A549 treated with RU486 at 1 μM for 4 hours (cell line): ENCODE results near the gene MRPL23. TPM values are rescaled to one million over a fixed set of nuclear protein-coding genes. Genes with fewer than 3 reads are reported as not detected.

Experiments
- total RNA-seq: library from RNA; stranded (reverse); fragments of 200-300 nt; extraction: Qiagen RNA extraction; gene quantifications from 5 replicates; pipeline ENCODE4 v1.2.3, GENCODE V29; 2022; ENCODE audit warnings: low read depth

MRPL23 gene
- 137 to 162 TPM (median 158 TPM) in 5 replicates for total RNA-seq

GRCh38 chr11:1946812-1947484, at the start of gene MRPL23:
Gene MRPL23 (plus strand): TSS chr11:1947332. CDS start chr11:1947363, 31 bp downstream.

GRCh38 chr11:1919391-1920127, 27.6 kb upstream of the MRPL23 start, which contains the start of gene TNNT3:
Gene TNNT3 (plus strand): TSS chr11:1919703. CDS start chr11:1922875, 3,172 bp downstream.

GRCh38 chr11:1997755-1998154, 50.6 kb downstream of the MRPL23 start, which contains the start of gene H19:
Gene H19 (minus strand): TSS chr11:1997842.

Other genes starting within 250 kb of the MRPL23 start
- 1.0 to 1.4 TPM (median 1.1 TPM) in 5 replicates for gene IFITM10, start 196.7 kb upstream of the MRPL23 start, total RNA-seq
- 329 to 529 TPM (median 476 TPM) in 5 replicates for gene CTSD, start 183.4 kb upstream of the MRPL23 start, total RNA-seq
- gene SYT8, start 112.3 kb upstream of the MRPL23 start, total RNA-seq = 0.12 to 1.00 TPM in 2 of 5 replicates, not detected in the others
- gene TNNI2, start 108.4 kb upstream of the MRPL23 start, total RNA-seq = not detected in 5 replicates
- gene LSP1, start 94.2 kb upstream of the MRPL23 start, total RNA-seq = 0.91 to 2.3 TPM (median 1.3 TPM) in 5 replicates
- gene PRR33, start 55.4 kb upstream of the MRPL23 start, total RNA-seq = not detected in 5 replicates
- gene TNNT3, start 27.6 kb upstream of the MRPL23 start, total RNA-seq = not detected in 5 replicates
- gene H19, start 50.5 kb downstream of the MRPL23 start, total RNA-seq = 6.6 to 13.5 TPM (median 11.6 TPM) in 5 replicates
- gene IGF2, start 192.1 kb downstream of the MRPL23 start, total RNA-seq = 1.4 to 4.4 TPM (median 2.4 TPM) in 5 replicates
- not detected in 5 replicates for gene INS, start 213.9 kb downstream of the MRPL23 start, total RNA-seq
- gene TH, start 224.5 kb downstream of the MRPL23 start, total RNA-seq = 0.13 TPM in 1 of 5 replicates, not detected in the others